ENCODE data around the gene CCDC74B. TPM values are rescaled to one million over a fixed set of nuclear protein-coding genes. Genes with fewer than 3 reads are reported as not detected.
"Not testable (repeated sequence)": the region's sequence is repeated elsewhere in the genome, so short reads cannot be mapped to it uniquely, and the experiment has no call there.

Gene CCDC74B
- total and polyA plus RNA-seq, 4 donors: 0.09 to 0.17 (median 0.09) TPM; not detected in 1

GRCh38 chr2:130136546-130136945 lies 8.4 kb downstream of the CCDC74B start:
- H3K27me3 ChIP-seq (ENCODE audit: control insufficient read depth in 4 of 4, insufficient read depth in 4 of 4, low read length in 3 of 4); H3K36me3 ChIP-seq (ENCODE audit: control insufficient read depth in 4 of 4, insufficient read depth in 3 of 4, low read depth in 1 of 4, low read length in 3 of 4); H3K9ac ChIP-seq (ENCODE audit: low read depth in 1 of 2, low read length in 2 of 2); DNase-seq (ENCODE audit: low spot score); H3K4me3 ChIP-seq (ENCODE audit: low read depth in 1 of 3, low read length in 3 of 3); H3K4me1 ChIP-seq (ENCODE audit: control insufficient read depth in 4 of 4, insufficient read depth in 4 of 4, low read length in 3 of 4); H3K9me3 ChIP-seq (ENCODE audit: control insufficient read depth in 4 of 4, low read length in 3 of 4); H3K27ac ChIP-seq (ENCODE audit: low read depth in 1 of 2, low read length in 2 of 2): not testable (repeated sequence)
- 93% methylated on average over 9 of the region's 10 CpGs for WGBS

DNA sequence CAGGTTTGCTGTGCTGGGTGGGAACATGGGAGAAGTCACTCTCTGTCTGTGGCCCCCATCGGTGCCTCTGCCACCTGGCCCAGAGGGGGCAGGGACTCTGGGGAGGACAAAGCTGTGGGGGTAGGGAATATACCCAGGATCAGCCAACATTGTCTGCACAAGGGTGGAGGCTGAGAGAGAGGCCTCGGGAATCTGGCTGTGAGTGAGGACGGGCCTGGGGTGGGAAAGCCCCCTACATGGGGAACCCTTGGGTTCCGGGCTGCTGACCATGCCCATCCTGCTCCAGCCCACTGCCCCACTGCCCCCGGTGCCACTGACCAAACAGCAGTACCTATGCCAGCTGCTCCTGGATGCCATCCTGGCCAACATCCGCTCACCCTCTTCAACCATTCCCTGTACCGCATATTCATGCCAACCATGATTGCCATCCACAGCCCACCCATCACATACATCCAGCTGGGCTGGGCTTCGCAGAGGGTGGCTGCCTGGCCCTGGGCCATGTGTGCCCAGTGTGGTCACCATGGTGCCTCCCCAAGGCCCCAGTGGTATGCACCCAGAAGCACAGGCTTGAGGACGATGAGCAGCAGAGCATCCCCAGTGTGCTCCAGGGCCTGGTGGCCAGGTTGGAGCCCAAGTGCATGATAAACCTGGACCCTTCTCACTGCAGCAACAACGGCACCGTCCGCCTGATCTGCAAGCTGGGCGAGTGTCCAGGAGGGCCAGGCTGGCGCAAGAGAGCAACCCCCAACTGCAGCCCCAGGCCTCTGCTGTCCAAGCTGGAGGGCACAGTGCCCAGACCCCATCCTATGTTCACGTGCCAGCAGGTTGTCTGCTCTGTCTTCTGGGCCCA lies 9.0 kb downstream of the CCDC74B start:
- peak; percentile 25 for DNase-seq (ENCODE audit: low spot score)
- no peak overlapping the region for H3K9ac ChIP-seq (ENCODE audit: low read depth in 1 of 2, low read length in 2 of 2)
- TF ChIP-seq YY1 (IDR thresholded peaks at IDR 0.05) (no peak), JUND (IDR thresholded peaks at IDR 0.05) (no peak), HNF4A (conservative IDR thresholded peaks at IDR 0.05) (no peak), FOXA1 (IDR thresholded peaks at IDR 0.05) (no peak), ZBTB33 (IDR thresholded peaks at IDR 0.05) (no peak), GABPA (IDR thresholded peaks at IDR 0.05 in 1 of 2, conservative IDR thresholded peaks at IDR 0.05 in 1 of 2) (no peak)
- H3K4me3 ChIP-seq (ENCODE audit: low read depth in 1 of 3, low read length in 3 of 3): no peak overlapping the region
- WGBS: 93% methylated on average over 15 of the region's 15 CpGs
- no peaks in the 10 kb centered on the region for H3K27me3 ChIP-seq (ENCODE audit: control insufficient read depth in 4 of 4, insufficient read depth in 4 of 4, low read length in 3 of 4)
- H3K27ac ChIP-seq (ENCODE audit: low read depth in 1 of 2, low read length in 2 of 2): no peak overlapping the region
- no peaks in the 10 kb centered on the region for H3K9me3 ChIP-seq (ENCODE audit: control insufficient read depth in 4 of 4, low read length in 3 of 4)
- no peaks in the 10 kb centered on the region for H3K36me3 ChIP-seq (ENCODE audit: control insufficient read depth in 4 of 4, insufficient read depth in 3 of 4, low read depth in 1 of 4, low read length in 3 of 4)
- no peaks in the 10 kb centered on the region for H3K4me1 ChIP-seq (ENCODE audit: control insufficient read depth in 4 of 4, insufficient read depth in 4 of 4, low read length in 3 of 4)

- not testable (repeated sequence) for H3K27me3 ChIP-seq (ENCODE audit: control insufficient read depth in 4 of 4, insufficient read depth in 4 of 4, low read length in 3 of 4); H3K36me3 ChIP-seq (ENCODE audit: control insufficient read depth in 4 of 4, insufficient read depth in 3 of 4, low read depth in 1 of 4, low read length in 3 of 4); H3K9me3 ChIP-seq (ENCODE audit: control insufficient read depth in 4 of 4, low read length in 3 of 4); H3K27ac ChIP-seq (ENCODE audit: low read depth in 1 of 2, low read length in 2 of 2); H3K4me3 ChIP-seq (ENCODE audit: low read depth in 1 of 3, low read length in 3 of 3); H3K4me1 ChIP-seq (ENCODE audit: control insufficient read depth in 4 of 4, insufficient read depth in 4 of 4, low read length in 3 of 4); H3K9ac ChIP-seq (ENCODE audit: low read depth in 1 of 2, low read length in 2 of 2)
- peak; percentile 4 for DNase-seq (ENCODE audit: low spot score)
- WGBS: 94% methylated on average over 17 of the region's 29 CpGs
Measured at GRCh38 chr2:130129120-130129829, 15.6 kb downstream of the CCDC74B start, which contains the start of gene POTEF. TSS of gene POTEF (minus strand) at chr2:130129222. CDS start at chr2:130120515, 8,707 bp downstream.

DNA sequence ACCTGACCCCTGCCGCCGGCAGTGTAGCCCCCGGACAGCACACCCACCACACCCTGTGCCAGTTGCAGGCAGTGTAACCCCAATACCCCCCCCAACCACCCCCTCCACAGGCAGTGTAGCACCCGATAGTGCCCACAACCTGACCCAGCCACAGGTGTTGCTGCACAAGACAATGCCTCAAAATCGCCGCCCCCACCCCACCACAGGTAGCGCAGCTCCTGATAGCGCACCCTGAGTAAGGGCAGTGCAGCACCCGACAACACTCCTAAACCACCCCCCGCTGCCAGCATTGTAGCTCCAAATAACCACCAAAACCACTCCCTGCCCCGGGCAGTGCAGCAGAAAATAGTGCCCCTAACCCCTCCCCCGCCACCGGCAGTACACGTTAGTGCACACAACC lies 16.4 kb downstream of the CCDC74B start:
- 88% methylated on average over 11 of the region's 14 CpGs for WGBS
- H3K27ac ChIP-seq (ENCODE audit: low read depth in 1 of 2, low read length in 2 of 2); H3K27me3 ChIP-seq (ENCODE audit: control insufficient read depth in 4 of 4, insufficient read depth in 4 of 4, low read length in 3 of 4); H3K4me3 ChIP-seq (ENCODE audit: low read depth in 1 of 3, low read length in 3 of 3); H3K36me3 ChIP-seq (ENCODE audit: control insufficient read depth in 4 of 4, insufficient read depth in 3 of 4, low read depth in 1 of 4, low read length in 3 of 4); H3K9me3 ChIP-seq (ENCODE audit: control insufficient read depth in 4 of 4, low read length in 3 of 4); H3K4me1 ChIP-seq (ENCODE audit: control insufficient read depth in 4 of 4, insufficient read depth in 4 of 4, low read length in 3 of 4); H3K9ac ChIP-seq (ENCODE audit: low read depth in 1 of 2, low read length in 2 of 2): not testable (repeated sequence)
- DNase-seq (ENCODE audit: low spot score): peak; percentile 5

GRCh38 chr2:130127726-130128125 lies 17.2 kb downstream of the CCDC74B start:
- H3K27me3 ChIP-seq (ENCODE audit: control insufficient read depth in 4 of 4, insufficient read depth in 4 of 4, low read length in 3 of 4); H3K9ac ChIP-seq (ENCODE audit: low read depth in 1 of 2, low read length in 2 of 2); DNase-seq (ENCODE audit: low spot score); H3K4me3 ChIP-seq (ENCODE audit: low read depth in 1 of 3, low read length in 3 of 3); H3K27ac ChIP-seq (ENCODE audit: low read depth in 1 of 2, low read length in 2 of 2); H3K36me3 ChIP-seq (ENCODE audit: control insufficient read depth in 4 of 4, insufficient read depth in 3 of 4, low read depth in 1 of 4, low read length in 3 of 4); H3K9me3 ChIP-seq (ENCODE audit: control insufficient read depth in 4 of 4, low read length in 3 of 4); H3K4me1 ChIP-seq (ENCODE audit: control insufficient read depth in 4 of 4, insufficient read depth in 4 of 4, low read length in 3 of 4): not testable (repeated sequence)
- no CpG with 5 or more reads among the region's 9 CpGs for WGBS

DNA sequence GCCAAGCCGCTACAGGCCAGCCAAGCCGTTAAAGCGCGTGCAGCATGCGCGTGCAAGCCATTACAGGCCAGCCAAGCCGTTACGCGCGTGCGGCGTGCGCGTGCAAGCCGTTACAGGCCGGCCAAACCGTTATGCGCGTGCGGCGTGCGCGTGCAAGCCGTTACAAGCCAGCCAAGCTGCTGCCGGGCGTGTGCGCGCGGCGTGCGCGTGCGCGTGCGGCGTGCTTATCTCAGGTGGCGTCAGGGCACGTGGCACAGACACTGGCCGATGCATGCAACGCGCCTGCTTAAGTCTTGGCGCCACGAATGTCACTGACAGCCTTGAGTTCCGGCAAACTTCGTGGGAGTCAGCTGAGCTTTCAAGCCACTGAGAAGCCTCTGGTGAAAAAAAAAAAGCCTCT lies 24.0 kb downstream of the CCDC74B start:
- not testable (repeated sequence) for H3K4me3 ChIP-seq (ENCODE audit: low read depth in 1 of 3, low read length in 3 of 3); H3K4me1 ChIP-seq (ENCODE audit: control insufficient read depth in 4 of 4, insufficient read depth in 4 of 4, low read length in 3 of 4); H3K36me3 ChIP-seq (ENCODE audit: control insufficient read depth in 4 of 4, insufficient read depth in 3 of 4, low read depth in 1 of 4, low read length in 3 of 4); H3K27me3 ChIP-seq (ENCODE audit: control insufficient read depth in 4 of 4, insufficient read depth in 4 of 4, low read length in 3 of 4); H3K9me3 ChIP-seq (ENCODE audit: control insufficient read depth in 4 of 4, low read length in 3 of 4); H3K27ac ChIP-seq (ENCODE audit: low read depth in 1 of 2, low read length in 2 of 2); H3K9ac ChIP-seq (ENCODE audit: low read depth in 1 of 2, low read length in 2 of 2); DNase-seq (ENCODE audit: low spot score)
- 90% methylated on average over 33 of the region's 45 CpGs for WGBS
